ENCODE measurements around the gene AP1G1.

GRCh38 chr16:71789136-71789535 is 19.5 kb downstream of the AP1G1 start:
- TF ChIP-seq CTCF (conservative IDR thresholded peaks at IDR 0.05; ENCODE audit: low read depth, low read length) (no peak), EZH2 (IDR thresholded peaks at IDR 0.05; ENCODE audit: low read length, unreplicated experiment) (no peak), EZH2phosphoT487 (IDR thresholded peaks at IDR 0.05; ENCODE audit: borderline replicate concordance, low read length) (no peak)

All from PC-3 (cell line).